Mesenchymal stem cell (in vitro differentiated cells and primary cell): ENCODE data around the gene PKNOX2.

Experiments used
- DNase-seq: peaks from one replicate; pipeline ENCODE4 v3.0.0-alpha.2; 2013
- H2AFZ ChIP-seq: one replicate; pipeline ENCODE4 v1.6.1; 2013; ENCODE audit warnings: low read depth, mild to moderate bottlenecking, control low read depth, inconsistent platforms, low read length, moderate library complexity
- H2AK5ac ChIP-seq: 2 replicates; pipeline ENCODE4 v1.6.1; 2013; ENCODE audit warnings: low read length, moderate library complexity, mild to moderate bottlenecking, inconsistent platforms; ENCODE audit not compliant: severe bottlenecking
- H2BK120ac ChIP-seq: one replicate; pipeline ENCODE4 v1.6.1; 2013; ENCODE audit warnings: low read depth, mild to moderate bottlenecking, inconsistent platforms, low read length, moderate library complexity
- H2BK12ac ChIP-seq, 2 experiments: one replicate each; pipeline ENCODE4 v1.6.1; 2013; ENCODE audit warnings: inconsistent platforms in 2 of 2, low read length in 2 of 2, mild to moderate bottlenecking in 2 of 2, moderate library complexity in 2 of 2, control low read depth in 1 of 2
- H2BK15ac ChIP-seq: one replicate; pipeline ENCODE4 v1.6.1; 2013; ENCODE audit warnings: mild to moderate bottlenecking, low read depth, inconsistent platforms; ENCODE audit not compliant: poor library complexity, severe bottlenecking
- H2BK5ac ChIP-seq: 2 replicates; pipeline ENCODE4 v1.6.1; 2013; ENCODE audit warnings: low read depth, mild to moderate bottlenecking, low read length, control low read depth, inconsistent platforms; ENCODE audit not compliant: poor library complexity, severe bottlenecking
- H3K14ac ChIP-seq, 2 experiments: one replicate each; pipeline ENCODE4 v1.6.1; 2013; ENCODE audit warnings: inconsistent platforms in 2 of 2, low read length in 2 of 2, control low read depth in 1 of 2, mild to moderate bottlenecking in 1 of 2, moderate library complexity in 1 of 2
- H3K18ac ChIP-seq, 2 experiments: one replicate each; pipeline ENCODE4 v1.6.1; 2013; ENCODE audit warnings: inconsistent platforms in 2 of 2, low read length in 2 of 2, control low read depth in 1 of 2, low read depth in 1 of 2, mild to moderate bottlenecking in 1 of 2
- H3K23ac ChIP-seq, 2 experiments: one replicate each; pipeline ENCODE4 v1.6.1; 2013; ENCODE audit warnings: inconsistent platforms in 2 of 2, low read length in 2 of 2, mild to moderate bottlenecking in 2 of 2, moderate library complexity in 2 of 2, control low read depth in 1 of 2
- H3K27ac ChIP-seq: 2 replicates; pipeline ENCODE4 v1.5.1; 2013; ENCODE audit warnings: mild to moderate bottlenecking, moderate library complexity, low read length, control low read depth, inconsistent platforms; ENCODE audit not compliant: poor library complexity, severe bottlenecking
- H3K27me3 ChIP-seq, 2 experiments: 2 replicates each; pipeline versions ENCODE4 v1.6.1 to v1.7.0; 2013; ENCODE audit warnings: low read length in 2 of 2, mild to moderate bottlenecking in 2 of 2, moderate library complexity in 2 of 2, control low read depth in 1 of 2, inconsistent platforms in 1 of 2; ENCODE audit not compliant: control insufficient read depth in 1 of 2, insufficient read depth in 1 of 2
- H3K36me3 ChIP-seq, 2 experiments: 2 replicates each; pipeline versions ENCODE4 v1.6.1 to v1.7.0; 2013; ENCODE audit warnings: low read length in 2 of 2, control low read depth in 1 of 2, inconsistent platforms in 1 of 2, low read depth in 1 of 2, mild to moderate bottlenecking in 1 of 2; ENCODE audit not compliant: insufficient read depth in 2 of 2, control insufficient read depth in 1 of 2
- H3K4ac ChIP-seq, 2 experiments: one replicate each; pipeline ENCODE4 v1.6.1; 2013; ENCODE audit warnings: inconsistent platforms in 2 of 2, low read length in 2 of 2, mild to moderate bottlenecking in 2 of 2, moderate library complexity in 2 of 2, control low read depth in 1 of 2, low read depth in 1 of 2
- H3K4me1 ChIP-seq: 2 replicates; pipeline ENCODE4 v1.6.1; 2013; ENCODE audit warnings: low read depth, low read length, control low read depth; ENCODE audit not compliant: control insufficient read depth, insufficient read depth
- H3K4me2 ChIP-seq: 2 replicates; pipeline ENCODE4 v1.6.1; 2013; ENCODE audit warnings: low read length, mild to moderate bottlenecking, inconsistent platforms; ENCODE audit not compliant: poor library complexity, severe bottlenecking
- H3K4me3 ChIP-seq, 2 experiments: 2 replicates each; pipeline versions ENCODE4 v1.5.1 to v1.7.0; 2013; ENCODE audit warnings: low read length in 2 of 2, mild to moderate bottlenecking in 2 of 2, control low read depth in 1 of 2, low read depth in 1 of 2; ENCODE audit not compliant: insufficient read depth in 1 of 2
- H3K79me1 ChIP-seq: replicated peaks from 2 replicates; pipeline ENCODE4 v1.6.1; 2013; ENCODE audit warnings: mild to moderate bottlenecking, control low read depth, low read length, inconsistent platforms; ENCODE audit not compliant: poor library complexity, severe bottlenecking
- H3K9ac ChIP-seq: 2 replicates; pipeline ENCODE4 v1.7.0; 2013; ENCODE audit warnings: mild to moderate bottlenecking, low read length, moderate library complexity
- H3K9me3 ChIP-seq: 2 replicates; pipeline ENCODE4 v1.7.0; 2013; ENCODE audit warnings: mild to moderate bottlenecking, low read length; ENCODE audit not compliant: control insufficient read depth
- H4K8ac ChIP-seq: one replicate; pipeline ENCODE4 v1.6.1; 2013; ENCODE audit warnings: inconsistent platforms, mild to moderate bottlenecking, low read length, moderate library complexity
- H4K91ac ChIP-seq: one replicate; pipeline ENCODE4 v1.6.1; 2013; ENCODE audit warnings: mild to moderate bottlenecking, low read length, inconsistent platforms
- WGBS: methylation state at CpG from one replicate; pipeline ENCODE4 v1.1.7; 2013; ENCODE audit warnings: mixed read lengths; 5-methylcytosine and 5-hydroxymethylcytosine counted together

Gene PKNOX2

GRCh38 chr11:125428486-125429173 is 264.1 kb downstream of the PKNOX2 start:
- Histone ChIP-seq H2AFZ (no peak overlapping the region), H3K4me3 (no peak overlapping the region), H3K18ac (no peak overlapping the region), H3K4ac (no peak overlapping the region), H3K4me2 (no peak overlapping the region), H4K91ac (no peak overlapping the region), H2BK12ac (no peak overlapping the region), H2BK5ac (no peak overlapping the region), H3K23ac (no peak overlapping the region), H4K8ac (no peak overlapping the region), H2BK15ac (no peak overlapping the region), H2BK120ac (no peak overlapping the region), H3K27me3 (peaks cover 0 to 5% of the 10 kb centered on the region in 2 experiments), H3K4me1 (no peaks in the 10 kb centered on the region), H2AK5ac (no peak overlapping the region), H3K14ac (no peak overlapping the region), H3K27ac (no peak overlapping the region), H3K36me3 (peaks cover 0 to 75% of the 10 kb centered on the region in 2 experiments), H3K9me3 (no peaks in the 10 kb centered on the region), H3K79me1 (no peaks in the 10 kb centered on the region), H3K9ac (no peak overlapping the region)
- no peak for DNase-seq
- WGBS: 74% methylated on average over 11 of the region's 11 CpGs

- no peak overlapping the region for H3K18ac ChIP-seq
- no peaks in the 10 kb centered on the region for H3K9me3 ChIP-seq
- no peak overlapping the region for H2BK5ac ChIP-seq
- no peaks in the 10 kb centered on the region for H3K79me1 ChIP-seq
- H3K27me3 ChIP-seq: peaks cover 0 to 5% of the 10 kb centered on the region in 2 experiments
- no peak overlapping the region for H4K91ac ChIP-seq
- H3K36me3 ChIP-seq: peaks cover 0 to 79% of the 10 kb centered on the region in 2 experiments
- H2AFZ ChIP-seq: no peak overlapping the region
- H3K4me2 ChIP-seq: no peak overlapping the region
- H2AK5ac ChIP-seq: no peak overlapping the region
- no peak overlapping the region for H3K4me3 ChIP-seq
- no peak overlapping the region for H3K9ac ChIP-seq
- WGBS: 43% methylated on average over 3 of the region's 6 CpGs
- H2BK120ac ChIP-seq: no peak overlapping the region
- H4K8ac ChIP-seq: no peak overlapping the region
- no peak overlapping the region for H2BK15ac ChIP-seq
- H3K23ac ChIP-seq: no peak overlapping the region
- H2BK12ac ChIP-seq: no peak overlapping the region
- no peak overlapping the region for H3K14ac ChIP-seq
- H3K4me1 ChIP-seq: no peaks in the 10 kb centered on the region
- DNase-seq: peak; percentile 53
- H3K27ac ChIP-seq: no peak overlapping the region
- no peak overlapping the region for H3K4ac ChIP-seq
Measured at GRCh38 chr11:125429174-125429707, 264.7 kb downstream of the PKNOX2 start.

GRCh38 chr11:125429807-125430678 is 265.5 kb downstream of the PKNOX2 start:
- Histone ChIP-seq H3K14ac (no peak overlapping the region), H3K9me3 (no peaks in the 10 kb centered on the region), H3K4me2 (no peak overlapping the region), H3K79me1 (no peaks in the 10 kb centered on the region), H4K91ac (no peak overlapping the region), H3K18ac (no peak overlapping the region), H2AFZ (no peak overlapping the region), H2BK12ac (no peak overlapping the region), H3K27me3 (peaks cover 0 to 5% of the 10 kb centered on the region in 2 experiments), H3K4ac (no peak overlapping the region), H3K36me3 (peaks cover 0 to 74% of the 10 kb centered on the region in 2 experiments), H2BK120ac (no peak overlapping the region), H3K4me3 (no peak overlapping the region), H2BK5ac (no peak overlapping the region), H3K27ac (no peak overlapping the region), H4K8ac (no peak overlapping the region), H2AK5ac (no peak overlapping the region), H3K9ac (no peak overlapping the region), H3K23ac (no peak overlapping the region), H3K4me1 (no peaks in the 10 kb centered on the region), H2BK15ac (no peak overlapping the region)
- no peak for DNase-seq
- WGBS: 97% methylated on average over 18 of the region's 18 CpGs

- no peak overlapping the region for H3K4ac ChIP-seq
- H4K8ac ChIP-seq: no peak overlapping the region
- no peak overlapping the region for H3K14ac ChIP-seq
- no peak overlapping the region for H3K4me2 ChIP-seq
- H2BK120ac ChIP-seq: no peak overlapping the region
- no peaks in the 10 kb centered on the region for H3K9me3 ChIP-seq
- no peak overlapping the region for H2BK15ac ChIP-seq
- no peak overlapping the region for H4K91ac ChIP-seq
- H2AFZ ChIP-seq: no peak overlapping the region
- H3K36me3 ChIP-seq: peaks cover 0 to 69% of the 10 kb centered on the region in 2 experiments
- WGBS: 84% methylated on average over 8 of the region's 8 CpGs
- H3K4me1 ChIP-seq: peaks cover 5% of the 10 kb centered on the region
- H2AK5ac ChIP-seq: no peak overlapping the region
- peaks cover 0 to 2% of the 10 kb centered on the region in 2 experiments for H3K27me3 ChIP-seq
- no peak overlapping the region for H3K27ac ChIP-seq
- H2BK12ac ChIP-seq: no peak overlapping the region
- no peak overlapping the region for H3K18ac ChIP-seq
- H2BK5ac ChIP-seq: no peak overlapping the region
- no peak overlapping the region for H3K23ac ChIP-seq
- H3K79me1 ChIP-seq: no peaks in the 10 kb centered on the region
- H3K4me3 ChIP-seq: no peak overlapping the region
- no peak for DNase-seq
- H3K9ac ChIP-seq: no peak overlapping the region
Measured at GRCh38 chr11:125431009-125431408, 266.5 kb downstream of the PKNOX2 start.
